Right forelimb (tissue), 1 donor: ENCODE results near the gene ALAD.
A peak's percentile ranks its signal among the peaks of the same experiment; 100 is the strongest.
"Not testable (repeated sequence)": the region's sequence is repeated elsewhere in the genome, so short reads cannot be mapped to it uniquely, and the experiment has no call there.

Experiments used
- DNase-seq: peaks from one replicate; pipeline ENCODE4 v3.0.0-alpha.2; 2018

ALAD gene

DNA sequence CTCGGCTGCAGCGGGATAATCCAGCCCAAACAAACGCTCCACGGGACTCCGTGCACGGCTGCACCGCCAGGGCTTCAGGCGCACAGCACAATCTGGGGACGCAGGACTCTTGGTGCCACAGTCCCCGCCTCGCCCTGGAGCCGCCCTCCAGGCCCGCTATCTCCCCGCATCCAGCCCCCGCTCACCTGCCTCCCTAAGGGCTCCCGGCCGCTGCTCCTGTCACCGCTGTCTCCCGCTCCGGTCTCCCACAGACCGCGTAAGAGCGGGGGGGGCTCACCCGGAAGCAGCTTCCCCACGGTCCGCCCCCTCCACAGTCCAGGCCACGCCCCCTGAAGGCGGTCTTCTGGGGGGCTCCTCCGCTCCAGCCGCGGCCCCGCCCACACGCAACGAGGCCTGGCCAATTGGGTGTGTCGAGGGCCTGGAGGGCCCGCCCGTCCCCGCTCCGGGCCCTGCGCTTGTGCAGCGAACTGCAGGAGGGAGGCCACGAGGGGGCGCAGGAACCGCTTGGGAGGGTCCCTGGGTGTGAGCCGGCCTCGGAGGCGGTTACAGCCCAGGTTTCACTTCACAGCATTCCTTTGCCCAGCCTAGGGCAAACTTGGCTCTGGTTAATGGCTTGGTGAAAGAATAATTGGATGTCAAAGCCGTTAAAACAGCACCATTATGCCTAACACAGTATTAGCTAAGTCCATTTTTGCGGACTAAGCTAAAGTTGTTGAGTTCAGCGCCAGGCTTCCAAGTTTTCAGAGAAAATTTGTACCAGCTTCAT is at the start of gene ALAD:
Gene ALAD, minus strand, starts transcription at position 258 of the 766 bp plus-strand sequence. CDS start 7,725 bp downstream, outside the sequence.
- DNase-seq: peak; percentile 99

DNA sequence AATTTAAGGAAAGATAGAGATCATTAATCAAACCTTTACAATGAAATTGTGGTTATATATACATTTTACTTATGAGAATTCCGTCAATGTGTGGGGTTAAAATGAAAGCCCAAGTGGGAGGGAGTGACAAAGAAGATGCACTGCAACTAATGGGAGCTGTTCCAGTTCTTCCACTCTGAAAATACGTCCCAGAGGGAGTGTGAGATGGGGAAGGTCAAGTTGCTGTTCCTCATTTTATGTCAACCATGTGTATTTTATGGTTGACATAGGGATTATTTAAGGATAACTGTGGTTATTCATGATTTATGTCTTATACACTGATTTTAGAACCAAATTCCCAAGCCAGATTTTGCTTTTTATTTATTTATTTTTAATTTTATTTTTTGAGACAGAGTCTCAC is 48.3 kb upstream of the ALAD start:
- DNase-seq: no peak

DNA sequence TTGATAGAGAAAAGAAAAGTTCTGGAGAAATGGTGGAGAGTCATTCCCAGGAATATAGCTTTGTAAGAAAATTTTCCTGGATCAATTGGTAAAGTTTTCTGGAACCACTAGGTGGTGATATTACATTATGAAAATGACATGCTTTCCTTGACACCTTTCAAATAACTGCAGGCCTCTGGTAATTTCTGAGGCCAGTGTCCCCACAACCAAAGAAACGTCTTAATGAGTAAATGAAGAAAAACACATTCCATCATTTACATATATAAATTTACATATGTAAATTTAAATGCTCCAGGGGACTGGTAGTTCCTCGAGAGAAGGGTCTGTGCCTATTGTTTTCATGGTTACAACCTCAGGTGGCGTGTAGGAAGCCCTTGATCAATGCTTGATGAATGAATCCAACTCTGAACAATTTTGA is 45.2 kb upstream of the ALAD start:
- DNase-seq: no peak

DNA sequence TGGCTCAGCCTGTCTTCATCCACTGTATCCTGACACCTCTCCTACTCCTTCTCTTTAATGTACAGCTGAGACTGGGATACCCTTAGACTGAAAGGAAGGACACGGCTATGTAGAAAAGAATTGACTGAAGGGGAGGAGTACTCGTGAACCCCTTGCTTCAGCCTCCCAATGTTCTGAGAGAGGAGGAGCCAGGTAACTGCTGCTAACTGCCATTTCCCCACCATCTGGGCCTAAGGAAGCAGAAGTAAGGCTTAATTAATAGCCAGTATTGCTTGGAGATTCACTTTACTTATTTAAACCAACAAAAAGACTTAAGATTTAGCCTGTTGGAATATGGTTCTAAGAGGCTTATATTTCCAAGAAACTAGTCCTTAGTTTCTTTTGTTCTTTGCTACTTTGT is 43.7 kb upstream of the ALAD start:
- DNase-seq: no peak

DNA sequence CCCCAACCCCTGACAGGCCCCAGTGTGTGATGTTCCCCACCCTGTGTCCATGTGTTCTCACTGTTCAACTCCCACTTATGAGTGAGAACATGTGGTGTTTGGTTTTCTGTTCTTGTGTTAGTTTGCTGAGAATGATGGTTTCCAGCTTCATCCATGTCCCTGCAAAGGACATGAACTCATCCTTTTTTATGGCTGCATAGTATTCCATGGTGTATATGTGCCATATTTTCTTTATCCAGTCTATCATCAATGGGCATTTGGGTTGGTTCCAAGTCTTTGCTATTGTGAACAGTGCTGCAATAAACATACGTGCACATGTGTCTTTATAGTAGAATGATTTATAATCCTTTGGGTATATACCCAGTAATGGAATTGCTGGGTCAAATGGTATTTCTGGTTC is 36.6 kb upstream of the ALAD start:
- DNase-seq: not testable (repeated sequence)

DNA sequence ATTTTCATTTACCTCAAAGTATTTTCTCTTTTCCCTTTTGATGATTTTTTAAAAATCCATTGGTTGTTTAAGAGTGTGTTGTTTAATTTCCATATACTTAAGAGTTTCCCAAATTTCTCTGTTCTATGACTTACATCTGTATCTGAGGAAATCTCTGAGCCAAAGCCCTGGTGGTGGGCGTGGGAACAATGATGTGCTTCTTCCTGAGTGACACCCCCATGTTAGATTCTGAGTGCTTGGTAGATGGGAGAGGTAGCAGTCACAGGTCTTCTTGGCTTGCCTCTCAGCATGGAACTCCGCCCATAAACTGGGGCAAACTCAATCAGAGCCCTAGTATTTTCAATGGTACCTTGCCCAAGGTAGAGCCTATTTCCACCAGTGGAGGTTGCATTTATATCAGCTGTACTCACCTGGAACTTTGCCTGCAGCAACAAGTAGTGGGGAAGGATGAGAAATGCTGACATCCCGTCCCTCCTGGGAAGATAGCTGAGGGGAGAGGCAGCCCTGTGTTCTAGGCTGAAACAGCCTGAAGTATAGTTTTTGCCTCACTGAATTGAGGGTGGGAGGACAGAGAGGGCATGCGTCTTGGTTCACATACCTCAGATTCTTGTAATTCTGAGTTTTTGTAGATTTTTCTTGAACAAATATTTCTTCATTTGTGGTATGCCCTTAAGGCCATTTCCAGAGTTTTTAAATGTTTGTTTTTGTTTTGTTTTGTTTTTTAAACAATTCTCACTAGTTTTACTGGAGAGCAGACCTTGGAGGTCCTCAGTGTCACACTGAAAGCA is 35.8 kb upstream of the ALAD start:
- no peak for DNase-seq

DNA sequence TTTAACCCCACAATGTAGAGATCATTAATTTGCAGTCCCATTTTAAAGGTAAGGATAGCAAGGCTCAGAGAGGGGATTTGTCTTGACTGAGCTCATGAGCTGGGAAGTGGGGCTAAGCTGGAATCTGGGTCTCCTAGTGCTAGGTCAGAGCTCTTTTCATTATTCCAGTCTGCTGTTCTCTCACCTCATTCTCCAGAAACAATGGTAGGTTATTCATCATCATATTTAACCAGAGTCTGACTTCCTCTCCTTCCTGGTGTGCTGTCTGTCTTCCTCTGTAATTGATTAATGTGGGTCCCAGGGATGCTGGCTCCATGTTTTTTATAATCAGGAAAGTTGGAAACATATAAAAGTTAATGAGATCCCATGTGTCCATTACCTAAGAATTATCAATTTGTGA is 30.1 kb upstream of the ALAD start:
- no peak for DNase-seq

DNA sequence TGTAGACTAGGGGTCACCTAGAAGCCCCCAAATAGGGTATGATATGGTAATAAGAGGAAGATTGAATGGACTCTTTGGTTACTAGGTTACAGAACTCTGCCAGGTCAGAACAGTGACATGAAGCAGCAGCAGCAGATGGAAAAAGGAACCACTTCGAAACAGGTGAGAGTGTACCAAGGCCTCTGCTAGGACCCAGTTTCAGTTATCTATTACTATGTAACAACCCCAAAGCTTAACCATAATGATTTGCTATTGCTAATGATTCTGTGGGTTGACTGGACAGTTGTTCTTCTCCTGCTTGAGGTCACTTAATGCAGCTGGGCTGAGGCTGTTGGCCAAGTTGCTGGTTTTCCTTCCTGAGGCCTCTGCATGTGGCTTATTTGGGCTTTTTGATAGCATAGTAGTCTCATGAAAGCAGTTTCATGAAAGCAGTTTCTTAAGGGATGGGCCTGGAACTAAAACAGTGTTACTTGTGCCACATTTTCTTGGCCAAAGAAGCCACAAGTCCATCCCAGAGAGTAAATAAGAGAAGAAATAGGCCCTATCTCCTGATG is 27.1 kb upstream of the ALAD start:
- no peak for DNase-seq

DNA sequence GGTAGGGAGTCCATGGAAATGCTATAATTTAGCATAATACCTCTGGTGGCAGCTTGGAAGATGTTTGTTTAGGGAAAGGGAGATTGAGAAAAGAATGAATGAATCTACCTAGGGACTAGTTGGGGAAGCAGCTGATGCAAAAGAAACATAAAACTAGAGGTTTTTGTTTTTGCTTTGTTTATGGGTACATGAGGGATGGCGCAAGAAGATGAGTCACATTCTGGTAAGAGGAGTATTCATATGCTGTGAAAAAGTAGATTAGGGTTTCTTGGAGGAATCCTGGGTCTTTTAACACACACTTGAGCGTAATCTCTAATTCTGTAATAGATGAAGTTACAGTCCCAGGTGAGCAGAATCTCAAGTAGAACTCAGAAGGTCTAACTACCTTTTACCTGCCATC is 26.5 kb upstream of the ALAD start:
- no peak for DNase-seq

DNA sequence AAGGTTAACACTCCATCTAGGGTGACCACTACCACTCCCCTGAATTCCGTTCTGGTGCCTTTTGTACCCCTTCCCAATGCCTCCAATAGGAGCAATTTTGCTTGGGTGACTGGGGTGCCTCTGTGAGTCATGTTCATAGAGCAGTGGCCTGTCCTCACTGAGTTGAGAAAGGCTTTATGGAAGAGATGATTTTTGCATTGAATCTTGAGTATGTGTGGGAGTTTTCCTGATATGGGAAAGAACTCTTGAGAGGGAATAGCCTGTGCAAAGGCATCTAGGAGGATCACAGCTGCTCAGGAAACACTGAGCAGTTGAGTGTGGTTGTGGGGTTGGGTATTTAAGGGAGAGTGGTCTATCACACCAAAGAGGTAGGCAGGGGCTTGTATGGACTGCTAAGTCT is 25.6 kb upstream of the ALAD start:
- no peak for DNase-seq

DNA sequence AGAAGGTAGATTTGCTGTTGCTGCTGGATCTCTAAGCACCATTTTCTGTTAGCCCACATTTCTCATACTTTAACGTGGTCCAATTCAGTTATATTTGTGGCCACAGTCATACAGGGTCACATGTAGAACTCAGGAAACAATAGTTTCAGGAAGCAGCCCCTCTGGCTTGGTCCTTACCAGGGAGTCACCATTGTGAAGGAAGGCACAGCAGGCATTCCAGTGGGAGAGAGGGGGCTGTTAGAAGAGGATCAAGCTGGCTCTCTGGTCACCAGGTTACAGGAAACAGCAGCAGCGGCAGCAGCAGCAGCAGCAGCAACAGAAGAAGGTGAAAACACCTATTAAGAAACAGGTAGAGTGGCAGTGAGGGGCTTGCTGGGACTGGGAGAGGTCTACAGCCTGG is 24.0 kb upstream of the ALAD start:
- DNase-seq: no peak

DNA sequence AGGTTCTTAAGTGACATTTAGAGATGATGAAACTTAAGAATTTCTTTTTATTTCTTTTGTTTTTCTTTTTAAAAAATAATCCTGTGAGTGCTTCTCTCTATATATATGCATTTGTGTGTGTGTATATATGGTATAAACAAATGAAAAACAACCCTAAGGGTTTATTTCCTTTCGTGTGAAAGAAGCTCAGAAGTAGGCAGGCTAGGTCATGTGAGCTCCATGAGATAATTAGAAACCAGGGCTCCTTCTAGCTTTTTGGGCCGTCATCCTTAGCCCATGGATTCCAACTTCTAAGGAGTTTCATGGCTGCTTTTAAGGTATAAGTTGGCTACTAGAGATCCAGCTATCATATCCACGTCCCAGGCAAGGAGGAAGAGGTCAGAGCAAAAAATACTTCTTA is 20.6 kb upstream of the ALAD start:
- DNase-seq: no peak

DNA sequence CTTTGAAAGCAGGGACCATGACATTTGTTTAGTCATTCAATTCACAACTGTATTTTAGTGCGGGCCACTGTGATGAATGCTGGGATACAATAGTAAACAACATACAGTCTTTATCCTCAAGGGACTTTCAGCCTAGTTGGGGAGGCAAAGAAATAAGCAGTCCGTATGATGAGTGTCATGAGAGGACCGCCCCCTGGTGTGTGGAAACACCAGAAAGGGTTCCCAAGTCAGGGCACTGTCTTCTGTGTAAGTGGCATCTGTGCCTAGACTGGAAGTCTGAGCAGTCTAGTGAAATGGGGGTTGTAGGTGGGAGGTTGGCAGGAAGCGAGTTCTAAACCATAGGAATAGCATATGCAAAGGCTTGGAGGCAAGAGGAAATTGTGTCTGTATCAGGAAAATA is 16.3 kb upstream of the ALAD start:
- DNase-seq: no peak

DNA sequence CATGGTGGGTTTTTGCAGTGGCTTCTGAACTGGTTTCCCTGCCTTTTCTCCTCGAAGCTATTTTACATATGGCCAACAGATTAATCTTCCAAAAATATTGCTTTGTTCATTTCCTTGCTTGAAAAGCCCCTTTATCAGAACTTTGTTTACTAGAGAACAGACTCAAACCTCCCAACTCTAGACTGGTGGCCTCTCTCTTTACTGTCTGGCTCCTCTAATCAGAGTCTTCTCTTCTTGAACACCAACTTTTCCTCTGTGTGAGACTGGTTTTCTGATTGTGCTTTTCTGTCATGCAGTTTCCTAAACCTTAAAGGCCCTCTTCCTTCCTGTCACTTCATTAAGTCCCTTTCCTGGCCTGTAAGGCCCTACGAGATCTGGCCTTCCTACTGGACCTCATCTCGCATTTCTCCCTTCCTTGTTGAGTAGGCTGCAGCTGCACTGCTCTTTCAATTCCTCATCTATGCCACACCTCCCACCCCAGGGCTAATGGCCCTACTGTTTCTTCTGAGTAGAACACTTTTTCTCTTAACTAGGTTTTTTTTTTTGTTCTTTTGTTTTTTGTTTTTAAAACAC is 15.2 kb upstream of the ALAD start:
- DNase-seq: no peak

DNA sequence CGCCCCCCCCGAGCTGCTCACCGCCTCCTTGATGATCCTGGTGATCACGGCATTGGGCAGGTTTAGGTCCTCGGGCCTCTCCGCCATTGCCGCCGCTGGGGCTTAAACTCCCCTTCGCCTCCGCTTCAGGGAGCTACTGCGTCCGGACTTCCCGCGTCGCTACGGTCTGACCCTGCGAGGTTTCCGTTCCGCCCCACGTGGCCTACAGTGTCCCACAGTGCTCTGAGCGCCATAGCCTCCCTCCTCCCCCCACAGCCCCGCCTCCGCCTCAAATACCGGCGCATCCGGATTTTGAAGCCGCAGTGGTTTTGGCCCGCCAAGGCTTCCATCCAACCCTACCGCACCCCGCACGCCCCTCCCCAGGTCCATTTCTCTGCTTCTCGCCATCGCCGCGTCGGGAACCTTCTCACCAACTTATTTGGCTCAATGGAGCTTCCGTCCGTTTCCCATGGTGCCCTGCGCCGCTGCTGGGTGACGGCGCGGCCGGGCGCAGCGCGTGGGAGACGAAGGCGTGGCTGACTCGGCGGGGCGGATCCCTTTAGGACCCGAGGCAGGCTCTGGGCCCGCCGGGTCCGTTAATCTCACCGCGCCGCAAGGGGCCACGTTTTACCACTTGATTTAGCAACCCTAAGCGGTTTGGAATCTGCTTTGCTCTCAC is 9.3 kb upstream of the ALAD start, which contains the start of the genes C9orf43 and POLE3:
Gene C9orf43, plus strand, starts transcription at position 541 of the 658 bp plus-strand sequence. CDS start 2,747 bp downstream, outside the sequence.
Gene POLE3, minus strand, starts transcription at position 469 of the 658 bp plus-strand sequence. Its CDS starts 382 bp downstream, at position 87.
- DNase-seq: peak; percentile 96

DNA sequence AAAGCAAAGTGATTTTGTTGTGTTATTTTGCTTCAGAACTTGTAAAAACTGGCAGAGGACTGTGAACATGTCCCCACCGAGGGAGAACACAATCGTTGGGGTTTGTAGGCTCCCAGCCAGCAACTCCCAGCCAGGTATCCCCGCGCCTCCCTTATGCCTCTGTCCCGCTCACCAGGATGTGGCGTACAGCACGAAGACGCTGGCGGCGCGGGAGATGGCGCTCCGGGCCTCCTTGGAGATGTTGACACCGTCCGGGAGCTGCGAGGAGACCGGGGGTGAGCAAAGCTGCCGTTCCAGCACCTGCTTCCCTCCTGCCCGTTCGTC is 8.8 kb upstream of the ALAD start:
- no peak for DNase-seq

DNA sequence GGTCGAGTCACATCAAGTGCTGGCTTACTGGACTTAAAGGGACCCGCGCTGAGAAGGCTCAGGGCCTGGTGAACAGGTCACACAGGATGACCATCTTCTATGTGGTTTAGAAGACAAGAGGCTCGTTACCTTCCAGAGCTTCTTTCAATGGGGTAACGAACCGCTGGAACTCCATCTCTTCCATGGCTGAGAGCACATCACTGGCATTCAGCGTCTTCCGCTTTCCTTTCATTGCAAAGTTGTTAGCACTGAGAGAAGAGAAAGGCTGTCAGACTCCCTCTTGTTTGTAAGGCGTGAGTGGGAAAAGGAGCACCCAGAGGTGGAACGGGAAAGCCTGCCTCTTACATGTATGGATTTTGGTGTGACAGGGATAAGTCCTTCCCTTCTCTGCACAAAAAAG is 8.4 kb upstream of the ALAD start:
- DNase-seq: no peak

DNA sequence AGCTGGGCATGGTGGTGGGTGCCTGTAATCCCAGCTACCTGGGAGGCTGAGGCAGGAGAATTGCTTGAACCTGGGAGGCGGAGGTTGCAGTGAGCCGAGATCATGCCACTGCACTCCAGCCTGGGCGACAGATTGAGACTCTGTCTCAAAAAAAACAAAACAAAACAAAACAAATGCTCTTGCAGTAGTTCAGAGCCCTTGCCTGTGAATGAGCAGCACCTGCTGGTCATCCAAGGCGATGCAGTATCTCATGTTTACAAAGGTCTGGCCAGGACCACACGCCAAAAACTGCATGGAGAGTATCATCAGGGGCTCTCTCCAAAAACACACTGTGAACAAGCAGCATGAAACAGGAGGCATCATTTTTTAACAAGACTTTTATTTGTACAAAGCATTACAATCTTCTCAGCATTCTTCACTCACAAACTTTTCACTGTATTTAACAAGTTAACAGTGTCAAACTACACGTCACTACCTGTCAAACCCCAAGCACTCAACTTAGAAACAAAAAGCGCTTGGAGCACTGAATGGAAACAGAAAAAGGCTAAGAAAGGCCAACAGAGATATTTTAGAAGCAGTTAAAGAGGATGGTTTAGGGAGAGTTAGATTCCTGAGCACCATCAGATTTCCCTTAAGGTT is 5.9 kb upstream of the ALAD start:
- peak; percentile 56 for DNase-seq

DNA sequence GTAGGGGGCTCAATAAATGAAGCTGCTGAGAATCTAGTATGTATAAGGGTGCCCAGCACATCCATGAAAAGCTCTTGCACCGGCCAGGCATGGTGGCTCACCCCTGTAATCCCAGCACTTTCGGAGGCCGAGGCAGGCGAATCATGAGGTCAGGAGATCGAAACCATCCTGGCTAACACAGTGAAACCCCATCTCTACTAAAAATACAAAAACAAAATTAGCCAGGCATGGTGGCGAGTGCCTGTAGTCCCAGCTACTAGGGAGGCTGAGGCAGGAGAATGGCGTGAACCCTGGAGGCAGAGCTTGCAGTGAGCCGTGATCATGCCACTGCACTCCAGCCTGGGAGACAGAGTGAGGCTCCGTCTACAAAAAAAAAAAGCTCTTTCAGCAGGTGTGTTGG is 5.3 kb upstream of the ALAD start:
- not testable (repeated sequence) for DNase-seq

DNA sequence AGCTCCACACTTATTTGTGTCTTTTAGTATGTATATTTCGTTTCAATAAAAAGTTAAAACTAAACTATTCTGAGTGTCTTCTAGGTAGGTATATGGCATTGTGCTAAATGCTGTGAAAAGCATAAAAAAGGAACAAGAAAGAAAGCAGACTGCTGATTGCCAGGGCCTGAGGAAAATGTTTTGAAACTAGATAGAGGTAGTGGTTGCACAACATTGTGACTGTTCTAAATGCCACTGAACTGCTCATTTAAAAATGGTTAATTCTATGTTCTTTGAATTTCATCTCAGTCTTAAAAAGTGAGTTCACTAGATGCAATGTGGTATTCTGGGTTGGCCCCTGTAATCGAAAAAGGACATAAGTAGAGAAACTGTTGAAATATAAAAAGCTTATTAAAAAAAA is 2.6 kb upstream of the ALAD start:
- DNase-seq: no peak

DNA sequence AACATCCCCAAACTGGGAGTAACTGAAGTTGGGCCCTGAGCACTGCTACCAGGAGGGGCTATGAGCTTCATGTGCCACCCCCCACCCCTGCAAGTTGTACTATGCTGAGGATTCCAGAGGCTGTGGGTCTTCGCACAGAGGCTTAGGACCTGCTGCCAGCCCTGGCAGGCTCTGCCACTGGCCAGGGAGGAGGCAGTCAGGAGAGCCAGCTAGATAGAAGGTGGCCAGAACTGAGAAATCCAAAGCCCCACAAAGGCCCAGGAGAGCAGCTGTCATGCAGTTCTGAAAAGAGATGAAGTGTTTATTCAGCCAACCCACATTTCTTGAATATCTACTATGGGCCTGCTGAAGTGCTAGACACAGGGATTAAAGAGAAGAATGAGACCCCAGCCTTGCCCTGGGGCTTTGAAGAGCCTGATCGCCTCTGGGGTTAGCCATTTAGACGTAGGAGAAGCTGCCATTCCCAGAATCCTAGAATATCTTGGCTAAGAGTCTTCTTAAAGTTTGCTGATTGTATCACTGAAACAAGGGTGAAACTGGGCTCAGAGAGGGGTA is 1.4 kb downstream of the ALAD start:
- DNase-seq: peak; percentile 36

DNA sequence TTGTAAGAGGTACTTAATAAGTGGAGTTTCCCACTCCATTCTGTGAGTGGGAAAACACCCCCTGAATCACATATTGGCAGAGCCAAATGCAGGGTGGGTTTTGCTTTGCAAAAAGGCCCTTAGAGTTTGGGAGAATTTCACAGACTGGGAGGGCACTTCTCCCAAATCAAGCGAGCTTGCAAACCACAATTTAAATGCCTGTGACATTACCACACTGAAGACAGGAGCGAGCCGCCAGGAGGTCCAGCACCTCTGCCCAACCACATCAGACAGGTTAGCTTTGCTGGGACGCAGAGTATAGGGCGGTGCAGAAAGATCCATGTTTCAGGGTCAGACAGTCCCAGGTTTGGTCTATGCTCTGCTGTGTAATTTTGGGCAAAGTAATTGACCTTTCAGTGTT is 2.3 kb downstream of the ALAD start:
- DNase-seq: peak; percentile 3
